Choroid plexus epithelial cell (primary cell): ENCODE data around the gene NDUFV2.

Experiments used
- DNase-seq: peaks from one replicate; pipeline ENCODE4 v3.0.0-alpha.2; 2010; ENCODE audit warnings: low read depth
- H3K4me3 ChIP-seq: 2 replicates; pipeline ENCODE4 v1.5.1; 2011; ENCODE audit warnings: low read depth, mild to moderate bottlenecking, control low read depth, low read length, moderate library complexity
- TF ChIP-seq, protein P1 (sequence below): conservative IDR thresholded peaks from 2 replicates; pipeline ENCODE4 v1.5.1; 2011; ENCODE audit warnings: low read depth, mild to moderate bottlenecking, control low read depth, inconsistent platforms, low read length, moderate library complexity

Gene NDUFV2

DNA sequence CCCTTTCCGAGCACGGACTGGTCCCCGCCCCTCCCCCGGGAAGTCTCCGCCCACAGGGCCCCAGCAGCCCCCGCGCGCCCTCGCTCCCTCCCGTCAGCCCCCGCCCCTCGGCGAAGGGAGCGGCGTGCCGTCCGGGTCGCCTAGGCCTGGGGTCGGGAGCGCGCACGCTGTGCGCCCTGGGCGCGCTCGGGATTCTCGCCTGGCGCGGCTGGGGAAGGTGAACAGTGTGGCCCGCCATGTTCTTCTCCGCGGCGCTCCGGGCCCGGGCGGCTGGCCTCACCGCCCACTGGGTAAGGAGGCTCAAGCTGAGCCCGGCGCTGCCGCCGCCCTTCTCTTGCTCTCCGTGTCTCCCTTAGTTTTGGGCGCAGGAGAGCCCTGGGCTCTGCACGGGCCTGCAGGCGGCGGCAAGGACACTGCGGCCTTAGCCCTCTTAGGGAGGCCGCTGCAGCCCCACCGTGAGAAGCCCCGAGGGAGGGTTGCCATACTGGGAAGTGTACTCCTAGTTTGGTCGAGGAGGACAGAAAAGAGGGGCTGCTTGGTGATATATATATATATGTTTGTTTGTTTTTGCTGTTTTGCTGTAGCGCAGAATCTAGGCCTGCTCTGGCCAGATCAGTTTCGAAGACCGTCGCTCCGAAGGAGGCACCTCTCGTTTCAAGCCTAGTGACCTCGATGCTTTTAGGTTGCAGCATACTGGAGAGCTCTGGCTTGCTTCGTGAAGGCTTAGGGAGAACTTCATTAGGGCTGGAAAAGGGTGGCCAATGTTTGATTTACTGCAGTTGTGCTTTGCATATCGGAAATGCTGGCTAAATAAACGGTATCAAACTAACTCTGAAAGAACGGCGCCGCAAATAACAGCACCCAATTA is at the start of gene NDUFV2:
TSS of gene NDUFV2 (plus strand) at position 192 of the 868 bp plus-strand sequence. CDS start at position 237, 45 bp downstream.
- TF ChIP-seq, protein P1, sequence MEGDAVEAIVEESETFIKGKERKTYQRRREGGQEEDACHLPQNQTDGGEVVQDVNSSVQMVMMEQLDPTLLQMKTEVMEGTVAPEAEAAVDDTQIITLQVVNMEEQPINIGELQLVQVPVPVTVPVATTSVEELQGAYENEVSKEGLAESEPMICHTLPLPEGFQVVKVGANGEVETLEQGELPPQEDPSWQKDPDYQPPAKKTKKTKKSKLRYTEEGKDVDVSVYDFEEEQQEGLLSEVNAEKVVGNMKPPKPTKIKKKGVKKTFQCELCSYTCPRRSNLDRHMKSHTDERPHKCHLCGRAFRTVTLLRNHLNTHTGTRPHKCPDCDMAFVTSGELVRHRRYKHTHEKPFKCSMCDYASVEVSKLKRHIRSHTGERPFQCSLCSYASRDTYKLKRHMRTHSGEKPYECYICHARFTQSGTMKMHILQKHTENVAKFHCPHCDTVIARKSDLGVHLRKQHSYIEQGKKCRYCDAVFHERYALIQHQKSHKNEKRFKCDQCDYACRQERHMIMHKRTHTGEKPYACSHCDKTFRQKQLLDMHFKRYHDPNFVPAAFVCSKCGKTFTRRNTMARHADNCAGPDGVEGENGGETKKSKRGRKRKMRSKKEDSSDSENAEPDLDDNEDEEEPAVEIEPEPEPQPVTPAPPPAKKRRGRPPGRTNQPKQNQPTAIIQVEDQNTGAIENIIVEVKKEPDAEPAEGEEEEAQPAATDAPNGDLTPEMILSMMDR: no peak
- H3K4me3 ChIP-seq: peak within 1 kb of the TSS; percentile 78
- peak; percentile 98 for DNase-seq

DNA sequence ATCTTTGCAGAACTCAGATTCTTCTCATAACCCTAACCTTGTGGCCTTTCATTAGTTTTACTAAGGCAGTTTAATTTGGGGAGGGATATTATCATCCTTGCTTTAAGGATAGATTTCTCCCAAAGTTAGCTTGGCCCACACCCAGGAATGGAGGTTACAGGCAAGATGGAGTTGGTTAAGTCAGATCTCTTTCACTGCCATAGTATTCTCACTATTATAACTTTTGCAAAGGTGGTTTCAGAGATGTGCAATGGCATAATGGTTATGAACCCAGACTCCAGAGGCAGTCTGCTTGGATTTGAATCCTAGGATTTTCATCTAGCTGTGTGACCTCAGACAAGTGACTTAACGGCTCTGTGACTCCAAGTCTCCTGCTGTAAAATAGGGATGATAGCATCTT is 48.7 kb upstream of the NDUFV2 start:
- no peak for DNase-seq
- TF ChIP-seq, protein P1: no peak
- no peak overlapping the region for H3K4me3 ChIP-seq

DNA sequence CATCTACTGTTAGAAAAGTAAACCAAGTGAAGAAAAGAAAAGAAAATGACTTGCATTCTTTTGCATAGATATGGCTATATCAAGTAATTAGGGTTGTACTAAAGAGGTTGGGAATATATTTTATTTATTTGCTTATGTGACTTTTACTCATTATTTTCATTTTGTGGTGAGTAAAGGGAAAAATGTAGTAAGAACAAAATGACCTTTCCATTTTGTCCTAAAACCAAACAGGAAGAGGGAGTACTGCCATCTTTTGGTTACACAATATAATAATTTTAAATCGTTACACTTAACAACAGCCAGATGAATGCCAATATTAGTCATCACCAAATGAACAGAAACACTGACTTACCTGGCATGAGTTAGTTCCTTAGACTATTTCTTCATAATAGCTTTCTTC is 47.3 kb upstream of the NDUFV2 start:
- H3K4me3 ChIP-seq: no peak overlapping the region
- peak; percentile 84 for DNase-seq
- TF ChIP-seq, protein P1: peak; percentile 29

DNA sequence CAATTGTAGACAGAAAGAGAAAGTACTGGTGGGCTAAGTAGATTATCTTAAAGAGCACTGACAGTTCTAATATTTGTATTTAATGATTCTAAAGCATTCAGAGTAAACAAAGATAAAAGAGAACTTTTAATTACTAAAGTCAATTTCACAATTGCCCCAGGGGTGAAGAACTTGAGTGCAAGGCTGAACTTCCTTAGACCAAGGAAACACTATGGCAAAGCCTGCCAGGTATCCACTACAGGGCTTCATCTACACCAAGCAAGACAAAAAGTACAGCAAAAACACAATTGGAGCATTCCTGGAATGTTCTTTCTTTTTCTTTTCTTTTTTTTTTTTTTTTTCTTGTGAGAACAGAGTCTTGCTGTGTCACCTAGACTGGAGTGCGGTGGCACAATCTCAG is 46.9 kb upstream of the NDUFV2 start:
- H3K4me3 ChIP-seq: no peak overlapping the region
- TF ChIP-seq, protein P1: no peak
- DNase-seq: no peak

DNA sequence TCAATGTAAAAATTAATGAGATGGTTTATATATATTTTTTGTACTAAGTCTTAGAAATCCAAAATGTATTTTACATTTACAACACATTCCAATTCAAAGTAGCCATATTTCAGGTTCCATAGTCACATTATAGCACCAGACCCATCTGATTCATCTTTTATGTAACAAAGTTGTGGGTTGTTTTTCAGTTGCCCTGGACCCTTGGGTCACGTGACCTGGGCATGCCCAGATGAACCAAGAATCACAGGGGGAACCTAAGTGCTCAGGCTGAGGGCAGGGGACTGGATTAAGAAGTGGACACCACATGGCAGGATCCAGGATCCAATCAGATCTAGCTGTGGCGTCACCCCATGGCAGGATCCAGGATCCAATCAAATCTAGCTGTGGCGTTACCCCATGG is 44.9 kb upstream of the NDUFV2 start:
- no peak for DNase-seq
- H3K4me3 ChIP-seq: no peak overlapping the region
- TF ChIP-seq, protein P1: no peak

DNA sequence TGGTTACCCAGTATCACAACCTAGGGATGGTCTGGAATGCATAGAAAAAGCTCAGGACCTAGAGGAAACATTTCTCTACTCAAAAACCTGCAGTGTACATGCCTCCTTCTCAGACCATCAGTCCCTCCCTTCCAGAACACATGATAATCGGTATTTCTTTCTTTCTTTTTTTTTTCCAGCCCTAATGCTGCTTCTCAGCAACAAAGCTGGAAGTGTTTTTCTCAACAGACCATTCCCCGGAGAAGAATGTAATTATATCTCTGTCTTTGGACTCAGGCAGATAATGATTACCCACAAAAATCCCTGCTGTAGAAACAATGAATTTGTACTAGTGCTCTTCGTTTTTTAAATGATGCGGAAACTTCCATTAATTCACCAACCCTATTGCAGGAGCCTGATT is 44.1 kb upstream of the NDUFV2 start:
- TF ChIP-seq, protein P1: no peak
- DNase-seq: peak; percentile 36
- no peak overlapping the region for H3K4me3 ChIP-seq

DNA sequence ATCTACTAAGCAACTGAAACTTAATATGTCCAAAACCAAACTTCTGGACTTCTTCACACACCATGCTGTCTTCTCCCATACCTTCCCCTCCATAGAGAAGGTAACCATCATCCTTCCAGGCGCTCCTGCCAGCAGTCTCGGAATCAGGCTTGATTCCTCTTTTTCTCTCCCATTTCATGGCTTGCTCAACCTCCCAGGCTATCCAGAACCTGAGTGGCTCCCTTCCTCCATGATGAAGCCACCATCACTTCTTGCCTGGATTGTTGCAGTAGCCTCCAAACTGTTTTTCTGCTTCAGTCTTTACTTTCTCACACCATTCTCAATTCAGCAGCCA is 40.1 kb upstream of the NDUFV2 start:
- DNase-seq: no peak
- H3K4me3 ChIP-seq: no peak overlapping the region
- TF ChIP-seq, protein P1: no peak
